RWPE2 (cell line): ENCODE measurements around the gene TBX6.

ENCODE experiments used
- ATAC-seq: fragments of 200-7000 bp; cut with Tn5 transposase; 3 replicates; pipeline ENCODE4 v1.9.1; 2021; ENCODE audit warnings: low read depth
- DNase-seq: peaks from one replicate; pipeline ENCODE4 v3.0.0-alpha.2; 2020; ENCODE audit warnings: low spot score
- H3K27ac ChIP-seq: fragments of 450-650 bp; 2 replicates; pipeline ENCODE4 v1.5.1; 2017; ENCODE audit warnings: mild to moderate bottlenecking; ENCODE audit not compliant: poor library complexity, severe bottlenecking
- H3K27me3 ChIP-seq: fragments of 250-450 bp; sonication (Bioruptor Pico); 2 replicates; pipeline ENCODE4 v1.5.1; 2021; ENCODE audit warnings: mild to moderate bottlenecking, moderate library complexity; ENCODE audit not compliant: insufficient read depth, poor library complexity, severe bottlenecking
- H3K36me3 ChIP-seq: fragments of 250-450 bp; sonication (Bioruptor Pico); 2 replicates; pipeline ENCODE4 v1.5.1; 2020; ENCODE audit warnings: low read depth, mild to moderate bottlenecking, moderate library complexity
- H3K4me1 ChIP-seq: fragments of 250-450 bp; sonication (Bioruptor Pico); 2 replicates; pipeline ENCODE4 v1.5.1; 2021; ENCODE audit warnings: mild to moderate bottlenecking, moderate library complexity; ENCODE audit not compliant: insufficient read depth, poor library complexity, severe bottlenecking
- H3K4me3 ChIP-seq: fragments of 250-450 bp; sonication (Bioruptor Pico); 2 replicates; pipeline ENCODE4 v1.5.1; 2021; ENCODE audit warnings: mild to moderate bottlenecking, moderate library complexity; ENCODE audit not compliant: severe bottlenecking
- H3K9me3 ChIP-seq: fragments of 250-450 bp; sonication (Bioruptor Pico); 2 replicates; pipeline ENCODE4 v1.5.1; 2021; ENCODE audit warnings: mild to moderate bottlenecking, moderate library complexity; ENCODE audit not compliant: severe bottlenecking
- CTCF ChIP-seq: fragments of 450-650 bp; IDR thresholded peaks from one replicate; pipeline ENCODE4 v1.5.1; 2017; ENCODE audit warnings: mild to moderate bottlenecking, moderate library complexity; ENCODE audit not compliant: poor library complexity, severe bottlenecking

The TBX6 gene

GRCh38 chr16:30068750-30069610 is 22.7 kb downstream of the TBX6 start:
- ATAC-seq (no peak), DNase-seq (no peak)
- Histone ChIP-seq H3K27ac (peak overlapping the region; percentile 93), H3K27me3 (no peaks in the 10 kb centered on the region), H3K9me3 (no peaks in the 10 kb centered on the region), H3K36me3 (peaks cover 68% of the 10 kb centered on the region), H3K4me1 (peaks cover 8% of the 10 kb centered on the region), H3K4me3 (no peak overlapping the region)
- peak; percentile 39 for TF ChIP-seq CTCF

- H3K4me3 ChIP-seq, result no peak overlapping the region
Measured at GRCh38 chr16:30068333-30068732, 23.4 kb downstream of the TBX6 start.

GRCh38 chr16:30067584-30067916 is 24.2 kb downstream of the TBX6 start:
- H3K36me3 ChIP-seq, result peaks cover 68% of the 10 kb centered on the region
- no peaks in the 10 kb centered on the region for H3K9me3 ChIP-seq
- DNase-seq, result no peak
- TF ChIP-seq CTCF, result no peak
- H3K4me1 ChIP-seq, result peaks cover 12% of the 10 kb centered on the region
- H3K27me3 ChIP-seq, result no peaks in the 10 kb centered on the region
- peak overlapping the region; percentile 93 for H3K27ac ChIP-seq
- ATAC-seq, result no peak
- H3K4me3 ChIP-seq, result peak overlapping the region; percentile 82

More at GRCh38 chr16:30068333-30068732, 23.4 kb downstream of the TBX6 start:
- Histone ChIP-seq H3K4me1 (peaks cover 12% of the 10 kb centered on the region), H3K9me3 (no peaks in the 10 kb centered on the region), H3K27ac (peak overlapping the region; percentile 93), H3K36me3 (peaks cover 68% of the 10 kb centered on the region), H3K27me3 (no peaks in the 10 kb centered on the region)
- ATAC-seq (no peak), DNase-seq (no peak)
- TF ChIP-seq CTCF, result no peak

GRCh38 chr16:30066761-30067583 is 24.8 kb downstream of the TBX6 start:
- H3K36me3 ChIP-seq, result peaks cover 63% of the 10 kb centered on the region
- no peaks in the 10 kb centered on the region for H3K9me3 ChIP-seq
- DNase-seq (no peak), ATAC-seq (no peak)
- no peak for TF ChIP-seq CTCF
- peak overlapping the region; percentile 93 for H3K27ac ChIP-seq
- no peaks in the 10 kb centered on the region for H3K27me3 ChIP-seq
- peaks cover 12% of the 10 kb centered on the region for H3K4me1 ChIP-seq
- peak overlapping the region; percentile 82 for H3K4me3 ChIP-seq
